Measurements from ENCODE around the gene PTPRN.

PTPRN gene

DNA sequence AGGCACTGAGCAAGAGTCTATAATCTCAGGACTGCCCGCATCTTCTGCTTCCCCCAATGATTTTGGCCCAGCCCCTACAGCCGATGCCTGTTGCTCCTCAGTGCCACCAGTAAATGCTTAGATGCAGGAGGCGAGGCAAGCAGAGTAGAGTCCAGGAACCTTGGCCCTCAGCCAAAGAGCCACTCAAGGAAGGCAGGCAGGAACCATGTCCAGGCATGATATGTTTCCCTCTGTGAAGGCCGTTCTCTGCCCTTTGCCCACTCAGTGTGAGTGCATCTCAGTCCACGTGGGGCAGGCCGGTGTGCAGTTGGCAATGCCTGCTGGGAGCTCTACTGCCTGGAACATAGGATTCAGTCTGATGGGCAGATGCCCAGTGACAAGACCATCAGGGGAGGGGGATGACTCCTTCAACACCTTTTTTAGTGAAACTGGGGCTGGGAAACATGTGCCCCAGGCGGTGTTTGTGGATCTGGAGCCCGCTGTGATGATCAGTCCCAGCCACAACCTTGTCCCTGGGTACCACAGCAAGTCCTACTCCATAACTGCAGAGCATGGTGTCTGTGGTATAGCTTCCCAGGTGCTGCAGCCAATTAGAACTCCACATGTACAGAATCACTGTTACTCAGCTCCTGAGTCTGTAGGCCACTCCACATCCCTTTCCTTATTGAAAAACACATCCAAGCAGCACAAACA is 39.7 kb downstream of the PTPRN start:
- no peaks in the 10 kb centered on the region for H3K79me2 ChIP-seq (ENCODE audit: control insufficient read depth, insufficient read depth, low read length)
- no peak overlapping the region for H3K27ac ChIP-seq (ENCODE audit: low read depth, low read length)
- DNase-seq, result no peak
- H3K9ac ChIP-seq (ENCODE audit: low read length), result no peak overlapping the region
- no CpG with 5 or more reads among the region's 8 CpGs for WGBS (ENCODE audit: extremely low coverage, insufficient coverage, low lambda C conversion rate)
- no peak overlapping the region for H2BK120ac ChIP-seq (ENCODE audit: low read depth, low read length)
- no peak overlapping the region for H3K56ac ChIP-seq (ENCODE audit: low read length)
- H3K23ac ChIP-seq (ENCODE audit: low read length), result no peak overlapping the region
- H2AK5ac ChIP-seq (ENCODE audit: low read length), result no peak overlapping the region
- no peak overlapping the region for H2BK5ac ChIP-seq (ENCODE audit: low read length)
- H3K4me1 ChIP-seq (ENCODE audit: control insufficient read depth, low read depth, low read length), result peaks cover 2% of the 10 kb centered on the region
- H3K4ac ChIP-seq (ENCODE audit: low read depth, low read length), result no peak overlapping the region
- H3K36me3 ChIP-seq (ENCODE audit: control insufficient read depth, insufficient read depth, low read length), result no peaks in the 10 kb centered on the region
- no peak overlapping the region for H3K4me2 ChIP-seq (ENCODE audit: low read length)
- H4K5ac ChIP-seq (ENCODE audit: low read length), result no peak overlapping the region
- no peak overlapping the region for H3K18ac ChIP-seq (ENCODE audit: low read length)
- H3K27me3 ChIP-seq (ENCODE audit: insufficient read depth, low read length, poor library complexity), result no peaks in the 10 kb centered on the region
- H2BK15ac ChIP-seq (replicated peaks; ENCODE audit: low read depth), result no peak overlapping the region
- H3K4me3 ChIP-seq (ENCODE audit: low read length), result no peak overlapping the region
- H3K79me1 ChIP-seq (ENCODE audit: low read length), result no peaks in the 10 kb centered on the region
- H4K8ac ChIP-seq (ENCODE audit: low read depth, low read length), result no peak overlapping the region

DNA sequence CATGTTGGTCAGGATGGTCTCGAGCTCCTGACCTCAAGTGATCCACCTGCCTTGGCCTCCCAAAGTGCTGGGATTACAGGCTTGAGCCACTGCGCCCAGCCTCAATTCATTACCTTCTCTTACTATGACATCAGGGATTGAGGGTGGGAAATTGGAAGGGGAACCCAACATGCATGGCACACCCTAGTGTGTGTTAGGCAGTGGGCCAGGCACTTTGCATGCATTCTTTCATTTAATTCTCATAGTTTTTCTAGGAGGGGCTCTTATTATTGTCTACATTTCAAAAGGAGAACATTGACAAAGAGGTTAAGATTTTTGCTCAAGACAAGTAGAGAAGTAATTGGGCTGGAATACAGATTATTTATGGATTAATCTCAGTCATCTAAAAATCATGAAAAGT is 40.9 kb downstream of the PTPRN start:
- WGBS (ENCODE audit: extremely low coverage, insufficient coverage, low lambda C conversion rate), result no CpG with 5 or more reads among the region's 2 CpGs

DNA sequence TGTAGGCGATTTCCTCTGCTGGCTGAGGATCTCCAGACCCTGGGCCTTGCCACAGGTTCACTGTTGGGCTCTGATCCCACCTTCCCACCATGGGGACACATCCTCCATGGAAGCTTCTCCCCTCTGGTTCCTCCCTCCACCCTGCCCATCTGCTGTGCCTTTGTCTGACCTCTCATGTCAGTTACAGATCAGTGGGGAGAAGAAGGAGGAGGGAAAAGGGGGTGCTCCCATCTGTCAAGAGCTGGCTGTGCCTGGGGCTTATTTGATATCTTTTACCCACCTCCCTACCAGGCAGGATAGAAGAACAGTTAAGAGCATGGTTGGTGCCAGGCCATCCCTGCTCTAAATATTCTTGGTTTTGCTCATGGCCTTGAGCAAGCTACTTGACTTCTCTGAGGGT is 42.3 kb downstream of the PTPRN start:
- Histone ChIP-seq H3K9ac (ENCODE audit: low read length) (no peak overlapping the region), H3K4me1 (ENCODE audit: control insufficient read depth, low read depth, low read length) (no peaks in the 10 kb centered on the region), H3K27me3 (ENCODE audit: insufficient read depth, low read length, poor library complexity) (no peaks in the 10 kb centered on the region), H3K79me1 (ENCODE audit: low read length) (no peaks in the 10 kb centered on the region), H2AK5ac (ENCODE audit: low read length) (no peak overlapping the region), H4K8ac (ENCODE audit: low read depth, low read length) (no peak overlapping the region), H3K4me3 (ENCODE audit: low read length) (no peak overlapping the region), H3K23ac (ENCODE audit: low read length) (peak overlapping the region; percentile 99), H2BK15ac (replicated peaks; ENCODE audit: low read depth) (no peak overlapping the region), H3K18ac (ENCODE audit: low read length) (no peak overlapping the region), H3K56ac (ENCODE audit: low read length) (no peak overlapping the region), H3K4me2 (ENCODE audit: low read length) (no peak overlapping the region), H3K79me2 (ENCODE audit: control insufficient read depth, insufficient read depth, low read length) (no peaks in the 10 kb centered on the region), H3K36me3 (ENCODE audit: control insufficient read depth, insufficient read depth, low read length) (no peaks in the 10 kb centered on the region), H3K4ac (ENCODE audit: low read depth, low read length) (no peak overlapping the region), H2BK120ac (ENCODE audit: low read depth, low read length) (no peak overlapping the region), H2BK5ac (ENCODE audit: low read length) (no peak overlapping the region), H3K27ac (ENCODE audit: low read depth, low read length) (no peak overlapping the region), H4K5ac (ENCODE audit: low read length) (no peak overlapping the region)
- no CpG with 5 or more reads among the region's 1 CpG for WGBS (ENCODE audit: extremely low coverage, insufficient coverage, low lambda C conversion rate)
- no peak for DNase-seq

More for the DNA sequence above, 40.9 kb downstream of the PTPRN start:
- Histone ChIP-seq H4K5ac (ENCODE audit: low read length) (no peak overlapping the region), H3K27ac (ENCODE audit: low read depth, low read length) (no peak overlapping the region), H3K79me1 (ENCODE audit: low read length) (no peaks in the 10 kb centered on the region), H3K4me3 (ENCODE audit: low read length) (no peak overlapping the region), H3K79me2 (ENCODE audit: control insufficient read depth, insufficient read depth, low read length) (no peaks in the 10 kb centered on the region), H2BK15ac (replicated peaks; ENCODE audit: low read depth) (no peak overlapping the region), H4K8ac (ENCODE audit: low read depth, low read length) (no peak overlapping the region), H3K4me2 (ENCODE audit: low read length) (no peak overlapping the region), H3K18ac (ENCODE audit: low read length) (no peak overlapping the region), H3K56ac (ENCODE audit: low read length) (no peak overlapping the region), H3K36me3 (ENCODE audit: control insufficient read depth, insufficient read depth, low read length) (no peaks in the 10 kb centered on the region), H2BK120ac (ENCODE audit: low read depth, low read length) (no peak overlapping the region), H3K4me1 (ENCODE audit: control insufficient read depth, low read depth, low read length) (no peaks in the 10 kb centered on the region), H3K9ac (ENCODE audit: low read length) (no peak overlapping the region), H3K23ac (ENCODE audit: low read length) (no peak overlapping the region), H2BK5ac (ENCODE audit: low read length) (no peak overlapping the region), H2AK5ac (ENCODE audit: low read length) (no peak overlapping the region), H3K27me3 (ENCODE audit: insufficient read depth, low read length, poor library complexity) (no peaks in the 10 kb centered on the region), H3K4ac (ENCODE audit: low read depth, low read length) (no peak overlapping the region)
- DNase-seq, result no peak

DNA sequence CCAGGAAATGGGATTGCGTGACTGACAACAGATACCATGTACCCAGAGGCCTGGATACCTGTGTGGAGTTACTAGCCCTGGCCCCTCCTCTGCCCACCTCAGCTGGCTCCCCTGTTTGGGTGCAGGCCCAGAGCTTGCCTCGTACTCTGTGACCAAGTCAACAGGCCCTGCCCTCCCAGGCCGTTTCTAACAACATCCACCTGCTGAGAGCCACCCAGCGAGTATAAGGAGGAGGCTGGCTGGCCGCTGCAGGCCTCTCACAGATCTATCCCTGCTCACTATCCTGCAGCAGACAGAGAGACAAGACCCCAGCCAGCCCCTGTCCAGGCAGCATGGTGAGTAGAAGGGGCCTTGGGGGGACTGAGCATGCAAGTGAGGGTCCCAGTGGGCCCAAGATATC is 43.0 kb downstream of the PTPRN start:
- Histone ChIP-seq H4K5ac (ENCODE audit: low read length) (no peak overlapping the region), H3K4me3 (ENCODE audit: low read length) (no peak overlapping the region), H3K9ac (ENCODE audit: low read length) (no peak overlapping the region), H2AK5ac (ENCODE audit: low read length) (no peak overlapping the region), H3K4me1 (ENCODE audit: control insufficient read depth, low read depth, low read length) (no peaks in the 10 kb centered on the region), H3K79me2 (ENCODE audit: control insufficient read depth, insufficient read depth, low read length) (no peaks in the 10 kb centered on the region), H2BK15ac (replicated peaks; ENCODE audit: low read depth) (no peak overlapping the region), H3K79me1 (ENCODE audit: low read length) (no peaks in the 10 kb centered on the region), H3K4me2 (ENCODE audit: low read length) (no peak overlapping the region), H3K27ac (ENCODE audit: low read depth, low read length) (no peak overlapping the region), H2BK120ac (ENCODE audit: low read depth, low read length) (no peak overlapping the region), H3K27me3 (ENCODE audit: insufficient read depth, low read length, poor library complexity) (no peaks in the 10 kb centered on the region), H3K18ac (ENCODE audit: low read length) (no peak overlapping the region), H3K4ac (ENCODE audit: low read depth, low read length) (no peak overlapping the region), H2BK5ac (ENCODE audit: low read length) (no peak overlapping the region), H3K23ac (ENCODE audit: low read length) (no peak overlapping the region), H3K36me3 (ENCODE audit: control insufficient read depth, insufficient read depth, low read length) (no peaks in the 10 kb centered on the region), H3K56ac (ENCODE audit: low read length) (no peak overlapping the region), H4K8ac (ENCODE audit: low read depth, low read length) (no peak overlapping the region)
- WGBS (ENCODE audit: extremely low coverage, insufficient coverage, low lambda C conversion rate), result no CpG with 5 or more reads among the region's 5 CpGs
- DNase-seq, result no peak

DNA sequence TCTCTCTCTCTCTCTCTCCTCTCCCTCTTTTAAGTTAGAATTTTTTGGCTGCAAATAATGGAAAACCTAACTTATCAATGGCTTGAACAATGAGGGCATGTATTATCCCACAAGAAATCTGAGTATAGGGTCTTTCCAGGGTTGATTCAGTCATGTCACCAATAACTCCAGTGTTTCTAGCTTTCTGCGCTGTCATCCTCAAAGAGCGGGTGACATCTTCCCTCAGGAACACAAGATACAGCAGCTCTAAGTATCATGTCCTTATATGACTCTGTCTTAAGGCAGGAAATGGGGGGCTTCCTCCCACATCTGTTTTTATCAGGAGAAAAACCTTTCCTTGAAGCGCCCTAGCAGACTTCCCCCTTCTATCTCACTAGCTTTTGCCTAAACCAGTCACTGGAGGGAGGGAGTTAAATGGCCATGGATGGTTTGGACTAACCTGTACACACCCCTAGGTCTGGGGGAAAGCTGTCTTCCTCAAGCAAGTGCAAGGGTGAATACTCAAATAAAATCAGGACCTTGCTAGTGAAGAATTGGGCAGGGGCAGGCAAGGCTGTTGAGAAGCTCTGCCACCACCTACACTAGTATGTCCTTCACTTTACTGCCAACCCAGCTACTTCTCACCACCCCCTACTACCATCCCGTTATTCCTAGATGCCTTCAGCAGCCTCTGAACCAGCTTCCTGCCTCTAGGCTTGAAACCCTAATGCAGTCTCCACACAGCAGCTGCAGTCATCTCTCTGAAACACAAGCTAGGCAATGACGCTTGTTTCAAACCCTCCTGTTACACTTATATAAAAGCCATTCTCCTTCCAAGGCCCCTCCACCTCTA is 48.0 kb downstream of the PTPRN start:
- WGBS (ENCODE audit: extremely low coverage, insufficient coverage, low lambda C conversion rate), result no CpG with 5 or more reads among the region's 5 CpGs
- Histone ChIP-seq H2BK5ac (ENCODE audit: low read length) (no peak overlapping the region), H3K27me3 (ENCODE audit: insufficient read depth, low read length, poor library complexity) (peaks cover under 1% of the 10 kb centered on the region)

More for the DNA sequence above, 48.0 kb downstream of the PTPRN start:
- no peak overlapping the region for H3K4me2 ChIP-seq (ENCODE audit: low read length)
- H3K18ac ChIP-seq (ENCODE audit: low read length), result no peak overlapping the region
- H3K27ac ChIP-seq (ENCODE audit: low read depth, low read length), result no peak overlapping the region
- H3K36me3 ChIP-seq (ENCODE audit: control insufficient read depth, insufficient read depth, low read length), result no peaks in the 10 kb centered on the region
- H3K4me1 ChIP-seq (ENCODE audit: control insufficient read depth, low read depth, low read length), result no peaks in the 10 kb centered on the region
- no peaks in the 10 kb centered on the region for H3K79me2 ChIP-seq (ENCODE audit: control insufficient read depth, insufficient read depth, low read length)
- no peaks in the 10 kb centered on the region for H3K79me1 ChIP-seq (ENCODE audit: low read length)
- H2BK15ac ChIP-seq (replicated peaks; ENCODE audit: low read depth), result no peak overlapping the region
- no peak overlapping the region for H4K5ac ChIP-seq (ENCODE audit: low read length)
- no peak overlapping the region for H4K8ac ChIP-seq (ENCODE audit: low read depth, low read length)
- H3K4me3 ChIP-seq (ENCODE audit: low read length), result no peak overlapping the region
- no peak overlapping the region for H3K9ac ChIP-seq (ENCODE audit: low read length)
- DNase-seq, result no peak
- no peak overlapping the region for H2AK5ac ChIP-seq (ENCODE audit: low read length)
- H3K56ac ChIP-seq (ENCODE audit: low read length), result no peak overlapping the region
- no peak overlapping the region for H3K4ac ChIP-seq (ENCODE audit: low read depth, low read length)
- H3K23ac ChIP-seq (ENCODE audit: low read length), result no peak overlapping the region
- no peak overlapping the region for H2BK120ac ChIP-seq (ENCODE audit: low read depth, low read length)

All from mesendoderm (in vitro differentiated cells).